ENCODE data around the gene UQCRC1. TPM values are rescaled to one million over a fixed set of nuclear protein-coding genes. Genes with fewer than 3 reads are reported as not detected.
A peak's percentile ranks its signal among the peaks of the same experiment; 100 is the strongest.

UQCRC1 gene
- total RNA-seq, 2 experiments from 2014 or later = 144 to 148 TPM

DNA sequence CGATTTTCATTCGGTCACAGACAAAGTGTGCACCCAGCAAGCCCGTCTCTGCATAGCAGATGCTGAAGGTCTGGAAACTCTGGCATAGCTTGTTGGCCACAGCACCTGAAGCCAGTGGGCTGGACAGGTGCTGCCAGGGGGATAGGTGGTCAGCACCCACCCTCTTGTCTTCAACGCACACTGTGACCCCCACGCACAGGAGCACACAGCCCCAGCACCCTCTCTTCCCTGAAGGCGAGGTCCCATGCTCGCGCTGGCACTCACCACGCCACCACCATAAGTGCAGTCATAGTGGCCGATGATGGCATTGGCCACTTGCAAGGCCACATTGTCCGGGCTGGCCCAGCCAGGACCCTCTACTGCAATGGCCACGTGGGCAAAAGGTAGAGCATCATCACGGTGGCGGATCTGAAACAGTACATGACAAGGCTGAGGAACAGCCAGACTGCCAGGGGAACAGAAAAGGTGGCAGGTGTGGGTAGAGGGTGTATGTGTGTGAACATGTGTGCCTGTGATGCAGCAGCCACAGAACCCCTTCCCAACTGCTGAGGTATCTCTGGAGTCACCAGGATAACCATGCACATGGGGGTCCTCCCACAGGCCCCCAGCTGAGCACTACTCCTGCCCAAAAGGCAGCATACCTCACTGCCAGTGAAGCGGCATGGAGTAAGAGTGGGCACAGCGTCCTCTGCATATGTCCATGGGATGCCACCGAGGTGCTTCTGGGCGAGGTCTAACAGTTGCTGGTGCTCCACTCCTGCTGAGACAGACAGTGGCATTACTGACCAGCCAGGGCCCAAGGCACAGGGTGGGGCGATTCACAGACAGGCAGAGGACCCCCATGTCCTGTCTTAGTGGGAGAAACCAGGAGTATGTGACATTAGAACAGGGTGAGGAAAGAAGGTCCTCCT lies 8.5 kb downstream of the UQCRC1 start:
- Mint-ChIP-seq H3K9me3 (no peaks in the 10 kb centered on the region), H3K4me1 (no peaks in the 10 kb centered on the region), H3K4me3 (no peak overlapping the region), H3K27ac (no peak overlapping the region), H3K27me3 (peaks cover 3% of the 10 kb centered on the region), H3K36me3 (peaks cover 22% of the 10 kb centered on the region)
- ATAC-seq (ENCODE audit: low read depth) (no peak), DNase-seq (no peak)
- POLR2A ChIA-PET = no interaction called here

- Mint-ChIP-seq H3K4me3 (no peak overlapping the region), H3K36me3 (peaks cover 19% of the 10 kb centered on the region), H3K27me3 (peaks cover 11% of the 10 kb centered on the region), H3K9me3 (no peaks in the 10 kb centered on the region), H3K4me1 (no peaks in the 10 kb centered on the region), H3K27ac (no peak overlapping the region)
- POLR2A ChIA-PET = no interaction called here
- DNase-seq (no peak), ATAC-seq (ENCODE audit: low read depth) (no peak)
Measured at GRCh38 chr3:48599509-48600285, 9.7 kb downstream of the UQCRC1 start.

- POLR2A ChIA-PET = no interaction called here
- Mint-ChIP-seq H3K36me3 (peaks cover 16% of the 10 kb centered on the region), H3K4me3 (no peak overlapping the region), H3K4me1 (peaks cover 4% of the 10 kb centered on the region), H3K9me3 (no peaks in the 10 kb centered on the region), H3K27me3 (peaks cover 17% of the 10 kb centered on the region), H3K27ac (no peak overlapping the region)
- DNase-seq = no peak
- ATAC-seq (ENCODE audit: low read depth) = no peak
Measured at GRCh38 chr3:48599077-48599501, 10.4 kb downstream of the UQCRC1 start.

- Mint-ChIP-seq H3K4me3 (no peak overlapping the region), H3K4me1 (peaks cover 4% of the 10 kb centered on the region), H3K27ac (no peak overlapping the region), H3K36me3 (peaks cover 13% of the 10 kb centered on the region), H3K27me3 (peaks cover 22% of the 10 kb centered on the region), H3K9me3 (no peaks in the 10 kb centered on the region)
- ATAC-seq (ENCODE audit: low read depth) (no peak), DNase-seq (no peak)
- POLR2A ChIA-PET = no interaction called here
Measured at GRCh38 chr3:48598323-48599076, 10.9 kb downstream of the UQCRC1 start.

DNA sequence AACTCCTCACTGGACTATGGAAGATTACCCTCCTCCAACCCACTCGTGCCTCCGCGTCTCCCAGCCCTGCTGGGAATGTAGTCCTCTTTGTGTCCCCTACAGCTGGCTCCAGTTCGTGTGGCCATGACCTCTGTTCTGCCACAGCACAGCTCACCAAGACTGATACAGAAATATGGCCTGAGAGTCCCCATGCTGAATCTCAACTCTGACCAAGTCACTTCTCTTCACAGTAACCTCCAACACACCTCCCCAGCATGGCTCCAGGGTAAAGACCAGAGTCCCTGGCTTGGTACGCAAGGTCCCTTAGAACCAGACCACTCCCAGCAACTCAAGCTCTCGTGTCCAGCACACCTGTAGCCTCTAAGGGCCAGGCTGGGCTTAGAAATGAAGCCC lies 12.0 kb downstream of the UQCRC1 start:
- peaks cover 4% of the 10 kb centered on the region for H3K4me1 Mint-ChIP-seq
- H3K9me3 Mint-ChIP-seq = no peaks in the 10 kb centered on the region
- DNase-seq (no peak), ATAC-seq (ENCODE audit: low read depth) (no peak)
- peaks cover 7% of the 10 kb centered on the region for H3K36me3 Mint-ChIP-seq
- POLR2A ChIA-PET = no interaction called here
- H3K27me3 Mint-ChIP-seq = peaks cover 22% of the 10 kb centered on the region
- no peak overlapping the region for H3K4me3 Mint-ChIP-seq
- peak overlapping the region; percentile 64 for H3K27ac Mint-ChIP-seq

DNA sequence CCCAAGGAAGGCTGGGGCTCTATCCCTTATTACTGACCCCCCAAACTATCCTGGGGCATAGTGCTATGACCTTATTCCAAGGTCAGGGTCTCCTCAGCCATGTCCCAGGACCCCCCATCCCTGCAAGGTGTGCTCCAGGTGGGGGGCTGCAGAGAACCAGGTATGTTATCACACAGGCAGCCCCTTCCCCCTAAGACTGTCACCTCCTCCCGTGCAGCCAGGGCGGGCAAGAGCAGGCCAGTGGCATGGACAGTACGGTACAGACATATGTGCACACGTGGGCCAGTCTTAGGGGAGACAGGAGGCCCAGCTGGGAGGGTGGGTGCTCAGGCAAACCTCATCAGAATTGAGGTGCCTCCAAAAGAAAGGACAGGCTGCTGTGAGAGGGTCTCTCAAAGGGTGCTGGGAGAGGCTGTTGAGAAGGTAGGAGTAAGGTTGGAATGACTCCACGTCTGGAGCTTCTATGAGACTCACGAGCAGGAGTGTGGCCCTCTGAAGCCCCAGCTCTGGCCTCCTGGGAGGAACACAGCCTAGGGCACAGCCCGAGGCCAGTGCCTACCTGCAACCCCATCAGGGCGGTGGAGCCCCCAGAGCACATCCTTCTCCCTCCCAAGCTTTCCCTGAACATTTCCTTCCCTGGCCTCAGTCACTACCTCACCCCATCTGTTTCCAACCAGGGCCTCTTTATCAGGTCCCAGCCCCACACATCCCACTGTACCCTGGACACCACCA lies 12.6 kb downstream of the UQCRC1 start:
- peaks cover 22% of the 10 kb centered on the region for H3K27me3 Mint-ChIP-seq
- no peaks in the 10 kb centered on the region for H3K9me3 Mint-ChIP-seq
- H3K4me1 Mint-ChIP-seq = peaks cover 4% of the 10 kb centered on the region
- ATAC-seq (ENCODE audit: low read depth) (no peak), DNase-seq (no peak)
- no peak overlapping the region for H3K4me3 Mint-ChIP-seq
- peaks cover 4% of the 10 kb centered on the region for H3K36me3 Mint-ChIP-seq
- POLR2A ChIA-PET = no interaction called here
- peak overlapping the region; percentile 64 for H3K27ac Mint-ChIP-seq

DNA sequence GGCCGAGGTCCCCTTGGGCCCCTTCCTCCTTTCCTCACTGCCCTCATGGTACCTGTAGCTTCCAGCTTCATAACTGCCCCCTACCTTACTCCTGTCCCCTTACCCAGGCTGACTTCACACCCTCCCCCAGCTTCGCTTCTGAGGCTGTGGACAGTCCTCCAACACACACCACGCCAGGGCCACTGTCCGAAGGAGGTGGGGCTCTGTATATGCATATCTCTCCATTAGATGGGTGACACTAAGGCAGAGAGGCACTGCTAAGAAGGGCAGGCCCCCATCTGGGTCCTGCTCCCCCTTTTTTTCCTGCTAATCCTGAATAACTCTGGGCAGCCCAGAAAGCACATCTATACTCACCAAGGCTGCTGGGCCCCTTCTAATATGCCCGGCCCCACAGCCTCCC lies 13.3 kb downstream of the UQCRC1 start:
- no peak overlapping the region for H3K27ac Mint-ChIP-seq

GRCh38 chr3:48595526-48596121 lies 13.8 kb downstream of the UQCRC1 start:
- Mint-ChIP-seq H3K27me3 (peaks cover 24% of the 10 kb centered on the region), H3K4me1 (peaks cover 4% of the 10 kb centered on the region), H3K36me3 (peaks cover 4% of the 10 kb centered on the region), H3K4me3 (no peak overlapping the region), H3K27ac (no peak overlapping the region), H3K9me3 (no peaks in the 10 kb centered on the region)
- ATAC-seq (ENCODE audit: low read depth) (no peak), DNase-seq (no peak)
- POLR2A ChIA-PET = no interaction called here

More for the DNA sequence above, 13.3 kb downstream of the UQCRC1 start:
- H3K9me3 Mint-ChIP-seq = no peaks in the 10 kb centered on the region
- ATAC-seq (ENCODE audit: low read depth) (no peak), DNase-seq (no peak)
- H3K4me3 Mint-ChIP-seq = no peak overlapping the region
- POLR2A ChIA-PET = no interaction called here
- H3K4me1 Mint-ChIP-seq = peaks cover 4% of the 10 kb centered on the region
- H3K36me3 Mint-ChIP-seq = peaks cover 4% of the 10 kb centered on the region
- peaks cover 22% of the 10 kb centered on the region for H3K27me3 Mint-ChIP-seq

DNA sequence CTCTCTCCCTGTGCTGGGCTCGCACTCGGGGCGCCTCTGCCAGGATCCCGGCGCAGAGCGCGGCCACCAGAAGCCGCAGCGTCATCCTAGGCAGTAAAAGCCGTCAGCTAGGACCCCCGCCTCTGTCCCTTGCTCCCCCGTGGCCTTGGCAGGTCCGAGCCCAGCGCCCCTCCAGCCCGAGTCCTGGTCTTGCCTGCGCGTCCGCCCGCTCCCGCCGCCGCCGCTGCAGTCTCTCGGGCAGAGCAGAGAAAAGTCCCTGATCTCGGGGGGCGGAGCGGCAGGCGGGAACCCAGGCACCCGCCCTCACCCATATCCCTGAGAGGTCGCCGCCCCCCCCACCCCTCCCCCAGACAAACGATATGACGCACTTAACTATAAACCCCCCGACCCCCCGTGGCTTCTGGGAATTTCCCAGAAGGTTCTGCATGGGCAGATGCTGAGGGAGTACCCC lies 14.3 kb downstream of the UQCRC1 start, which contains the start of gene COL7A1:
Gene COL7A1 (minus strand): TSS at position 255 of the 451 bp plus-strand sequence. CDS start 170 bp downstream, at position 85.
- DNase-seq (no peak), ATAC-seq (ENCODE audit: low read depth) (no peak)
- Mint-ChIP-seq H3K27ac (no peak within 1 kb of the TSS), H3K4me1 (peaks cover 4% of the 10 kb centered on the region), H3K36me3 (peaks cover 4% of the 10 kb centered on the region), H3K27me3 (peaks cover 26% of the 10 kb centered on the region), H3K4me3 (no peak within 1 kb of the TSS), H3K9me3 (no peaks in the 10 kb centered on the region)
- POLR2A ChIA-PET = no interaction called here

DNA sequence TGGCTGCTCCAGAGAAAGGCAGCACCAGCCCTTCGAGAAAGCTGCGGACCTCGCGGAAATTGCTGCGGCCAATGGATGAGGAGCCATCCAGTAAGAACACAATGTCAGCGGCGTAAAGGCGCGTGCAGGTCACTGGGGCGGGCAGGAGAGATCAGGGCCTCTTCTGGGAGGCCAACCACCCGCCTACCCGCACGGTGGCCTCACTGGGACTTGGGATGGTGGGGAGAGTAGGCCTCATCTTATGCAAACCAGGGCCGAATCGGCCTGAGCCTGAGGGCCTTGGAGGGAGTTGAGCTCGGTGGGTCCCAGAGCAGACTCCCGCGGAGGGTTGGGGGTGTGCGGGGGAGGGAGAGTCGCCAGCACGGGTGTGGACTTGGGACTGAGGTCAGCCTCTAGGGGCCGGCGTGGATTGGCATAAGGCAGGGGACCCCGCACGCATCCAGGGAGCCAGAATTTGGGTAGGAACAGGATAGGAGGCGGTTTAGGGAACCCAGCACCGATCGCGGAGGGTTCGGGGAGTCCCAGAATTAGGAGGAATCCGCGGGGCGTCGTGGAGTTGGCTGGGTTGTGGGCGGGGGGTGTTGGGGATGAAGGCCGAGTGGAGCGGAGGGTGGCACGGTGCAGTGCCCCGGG lies 14.9 kb downstream of the UQCRC1 start:
- DNase-seq (no peak), ATAC-seq (ENCODE audit: low read depth) (no peak)
- Mint-ChIP-seq H3K4me3 (no peak overlapping the region), H3K9me3 (no peaks in the 10 kb centered on the region), H3K4me1 (peaks cover 4% of the 10 kb centered on the region), H3K27me3 (peaks cover 26% of the 10 kb centered on the region), H3K27ac (no peak overlapping the region), H3K36me3 (peaks cover 4% of the 10 kb centered on the region)
- POLR2A ChIA-PET = interaction anchor here (0.6 kb wide), 1 partner anchor 120 kb away, joined by 7 read pairs; no protein-coding TSS in a partner anchor

DNA sequence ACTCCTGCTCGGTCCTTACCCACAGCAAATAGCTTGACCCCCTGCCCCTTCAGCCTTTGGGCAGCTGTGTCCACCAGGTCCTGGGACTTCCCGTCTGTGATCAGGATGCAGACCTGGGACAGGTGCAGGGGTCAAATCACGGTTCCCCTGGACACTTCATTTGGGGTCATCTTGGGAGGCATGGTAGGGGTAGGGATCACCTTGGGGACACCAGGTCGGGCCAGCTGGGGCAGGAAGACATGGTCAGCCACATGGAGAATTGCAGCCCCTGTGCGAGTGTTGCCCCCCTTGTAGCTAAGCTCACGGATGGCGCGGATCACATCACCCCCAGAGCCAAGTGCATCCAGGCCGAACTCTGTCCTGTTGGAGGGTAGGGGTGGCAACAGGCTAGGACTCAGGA lies 16.1 kb downstream of the UQCRC1 start:
- H3K9me3 Mint-ChIP-seq = no peaks in the 10 kb centered on the region
- H3K4me1 Mint-ChIP-seq = peaks cover 4% of the 10 kb centered on the region
- ATAC-seq (ENCODE audit: low read depth) (no peak), DNase-seq (no peak)
- H3K4me3 Mint-ChIP-seq = no peak overlapping the region
- H3K27me3 Mint-ChIP-seq = peaks cover 31% of the 10 kb centered on the region
- POLR2A ChIA-PET = no interaction called here
- H3K36me3 Mint-ChIP-seq = peaks cover 4% of the 10 kb centered on the region
- H3K27ac Mint-ChIP-seq = no peak overlapping the region

DNA sequence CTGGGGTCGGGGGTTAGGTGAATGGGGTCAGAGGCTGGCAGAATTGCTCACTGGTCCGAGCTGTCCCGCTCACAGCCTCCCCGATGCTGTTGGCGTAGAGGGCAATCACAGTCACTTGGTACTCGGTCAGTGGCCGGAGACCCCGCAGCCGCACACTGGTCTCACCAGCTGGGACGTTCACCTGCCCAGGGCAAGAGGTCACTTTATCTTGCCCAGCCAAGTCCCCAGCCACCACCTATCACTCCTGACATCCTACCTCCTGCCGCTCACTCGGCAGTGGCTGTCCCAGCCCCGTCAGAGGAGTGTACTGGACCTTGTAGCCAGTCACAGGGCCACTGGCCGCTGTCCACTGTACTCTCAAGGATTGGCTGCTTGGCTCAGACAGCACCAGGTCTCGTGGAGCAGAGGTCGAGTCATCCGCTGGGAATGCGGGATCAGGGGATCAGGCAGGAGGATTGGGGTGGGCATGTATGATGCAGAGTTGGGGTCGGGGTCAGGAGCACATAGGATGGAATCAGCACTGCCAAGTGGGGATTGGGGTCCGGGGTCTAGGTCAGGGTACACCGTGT lies 16.8 kb downstream of the UQCRC1 start:
- peaks cover 4% of the 10 kb centered on the region for H3K4me1 Mint-ChIP-seq
- POLR2A ChIA-PET = no interaction called here
- H3K9me3 Mint-ChIP-seq = no peaks in the 10 kb centered on the region
- no peak overlapping the region for H3K4me3 Mint-ChIP-seq
- DNase-seq = no peak
- no peak for ATAC-seq (ENCODE audit: low read depth)
- H3K36me3 Mint-ChIP-seq = peaks cover 4% of the 10 kb centered on the region
- H3K27me3 Mint-ChIP-seq = peaks cover 32% of the 10 kb centered on the region
- H3K27ac Mint-ChIP-seq = no peak overlapping the region

Measured in activated naive CD8-positive, alpha-beta T cell treated with anti-CD3 and anti-CD28 coated beads, Interleukin-2, amount 10 ng/mL, durations not matched to agents 7 days and 5 days (primary cell).